DOHH2 (cell line): Measurements from ENCODE around the gene MYO1D.

Experiments used
- CTCF ChIP-seq: fragments of 200-600 bp; sonication (generic); IDR thresholded peaks from one replicate; pipeline ENCODE4 v1.5.1; 2014; ENCODE audit warnings: antibody characterized with exemption, mild to moderate bottlenecking, low read depth, low read length; ENCODE audit not compliant: poor library complexity, severe bottlenecking
- EZH2phosphoT487 ChIP-seq: fragments of 200-600 bp; sonication (generic); IDR thresholded peaks from 2 replicates; pipeline ENCODE4 v1.6.1; 2017; ENCODE audit warnings: borderline replicate concordance, mild to moderate bottlenecking, antibody characterized with exemption, low read length, moderate library complexity, mixed read lengths

GRCh38 chr17:32517982-32518381 is 358.9 kb downstream of the MYO1D start:
- TF ChIP-seq CTCF (no peak), EZH2phosphoT487 (no peak)
